ENCODE data around the gene NOL3. TPM values are rescaled to one million over a fixed set of nuclear protein-coding genes. Genes with fewer than 3 reads are reported as not detected.

The NOL3 gene
- total and polyA plus RNA-seq, 2 of the 13 experiments (the other 11 are each of a cell fraction or from before 2014, with no cell fraction given), result 5.7 to 20.5 TPM

DNA sequence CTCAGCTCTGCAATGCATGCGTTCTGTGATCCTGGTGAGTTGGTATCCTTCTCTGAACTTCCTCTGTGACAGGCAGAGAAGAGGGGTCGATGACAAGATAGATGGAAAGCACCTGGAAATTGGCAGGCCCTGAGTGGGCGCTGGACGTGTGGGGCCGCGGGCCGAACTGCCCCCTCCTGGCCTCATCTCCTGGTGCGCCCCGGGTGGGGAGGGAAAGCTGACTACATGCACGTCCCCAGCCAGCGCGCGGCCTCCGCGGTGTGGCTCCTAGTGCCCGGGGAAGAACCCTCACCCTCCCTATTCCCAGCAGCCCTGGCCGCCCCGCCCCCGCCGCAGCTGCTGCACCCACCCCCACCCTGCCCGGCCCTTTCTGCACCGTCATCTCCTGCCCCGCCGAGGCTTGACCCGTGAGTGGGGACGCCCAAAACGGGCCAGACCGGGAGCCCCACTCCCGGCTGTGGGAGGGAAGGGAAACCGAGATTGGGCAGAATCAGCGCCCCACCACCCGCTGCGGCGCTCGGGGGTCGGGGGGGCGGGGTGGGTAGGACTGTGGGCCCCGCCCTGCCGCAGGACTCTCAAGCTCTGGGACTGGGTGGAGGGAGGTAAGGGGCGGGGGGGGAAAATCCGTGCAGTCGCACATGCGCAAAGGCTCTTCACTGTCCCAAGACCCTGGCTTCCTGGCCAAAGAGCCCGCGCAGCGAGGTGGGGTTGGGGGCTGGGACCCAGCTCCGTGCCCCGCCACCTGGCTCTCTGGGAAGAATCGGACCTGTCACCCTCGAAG, at the start of gene NOL3 (continued):
- TF ChIP-seq MAX (IDR thresholded peaks at IDR 0.05) (peak; percentile 68), E2F1 (CRISPR knock-in tag; IDR thresholded peaks at IDR 0.05) (peak; percentile 15; the same call in 1 of the 2 replicates), RCOR2 (CRISPR knock-in tag; IDR thresholded peaks at IDR 0.05) (0 out of 2 replicates have a peak, but pooled peaks have one; percentile 9), TBX3 (IDR thresholded peaks at IDR 0.05; ENCODE audit: borderline replicate concordance) (no peak), NFATC3 (CRISPR knock-in tag; IDR thresholded peaks at IDR 0.05) (no peak), PBX3 (CRISPR knock-in tag; IDR thresholded peaks at IDR 0.05; ENCODE audit: borderline replicate concordance) (no peak), NCOA1 (CRISPR knock-in tag; IDR thresholded peaks at IDR 0.05) (0 out of 2 replicates have a peak, but pooled peaks have one; percentile 58), PREB (CRISPR knock-in tag; IDR thresholded peaks at IDR 0.05) (no peak), MTA1 (CRISPR knock-in tag; IDR thresholded peaks at IDR 0.05; ENCODE audit: borderline replicate concordance) (no peak), ZNF569 (CRISPR knock-in tag; IDR thresholded peaks at IDR 0.05; ENCODE audit: borderline replicate concordance) (no peak), ZSCAN12 (CRISPR knock-in tag; IDR thresholded peaks at IDR 0.05) (no peak; the same call in 1 of the 2 replicates), JUND (CRISPR knock-in tag; IDR thresholded peaks at IDR 0.05) (peak; percentile 30), THAP9 (CRISPR knock-in tag; IDR thresholded peaks at IDR 0.05; ENCODE audit: borderline replicate concordance) (no peak), SNAPC2 (CRISPR knock-in tag; IDR thresholded peaks at IDR 0.05) (0 out of 2 replicates have a peak, but pooled peaks have one; percentile 19), REST (IDR thresholded peaks at IDR 0.05; ENCODE audit: borderline replicate concordance in 1 of 2, low read depth in 1 of 2, low read length in 2 of 2) (peak in 1 of 2 experiments; percentile 35; a peak in 1 of 4 replicates), NCOA5 (CRISPR knock-in tag; IDR thresholded peaks at IDR 0.05) (no peak), HDAC2 (CRISPR knock-in tag; IDR thresholded peaks at IDR 0.05) (no peak; the same call in none of the 2 replicates)
